MM.1S (cell line): Measurements from ENCODE around the gene TXNIP.

Experiments used
- DNase-seq: peaks from one replicate; pipeline ENCODE4 v3.0.0-alpha.2; 2015
- H2AFZ ChIP-seq: fragments of 300-600 bp; sonication (generic); 2 replicates; pipeline ENCODE4 v1.6.0; 2016; ENCODE audit warnings: antibody characterized with exemption, low read length
- H3F3A ChIP-seq: fragments of 300-600 bp; sonication (generic); 2 replicates; pipeline ENCODE4 v1.6.1; 2016; ENCODE audit warnings: mild to moderate bottlenecking, antibody characterized with exemption, low read length, moderate library complexity, mixed read lengths; ENCODE audit not compliant: insufficient read depth
- H3K27ac ChIP-seq: fragments of 300-600 bp; sonication (generic); 2 replicates; pipeline ENCODE4 v1.5.1; 2016; ENCODE audit warnings: mild to moderate bottlenecking, low read length
- H3K27me3 ChIP-seq: fragments of 300-600 bp; sonication (generic); replicated peaks from 2 replicates; pipeline ENCODE4 v1.6.0; 2016; ENCODE audit warnings: low read length; ENCODE audit not compliant: insufficient read depth
- H3K36me3 ChIP-seq: fragments of 300-600 bp; sonication (generic); replicated peaks from 2 replicates; pipeline ENCODE4 v1.6.1; 2016; ENCODE audit warnings: mild to moderate bottlenecking, low read length, mixed read lengths; ENCODE audit not compliant: insufficient read depth
- H3K4me1 ChIP-seq: fragments of 300-600 bp; sonication (generic); 2 replicates; pipeline ENCODE4 v1.6.1; 2016; ENCODE audit warnings: low read length, mixed read lengths
- H3K4me2 ChIP-seq: fragments of 300-600 bp; sonication (generic); 2 replicates; pipeline ENCODE4 v1.6.0; 2016; ENCODE audit warnings: low read depth, low read length
- H3K4me3 ChIP-seq: fragments of 300-600 bp; sonication (generic); 2 replicates; pipeline ENCODE4 v1.5.1; 2016; ENCODE audit warnings: low read length, mixed read lengths
- H3K79me2 ChIP-seq: fragments of 300-600 bp; sonication (generic); 2 replicates; pipeline ENCODE4 v1.6.1; 2016; ENCODE audit warnings: mixed run types, low read length, mixed read lengths
- H3K9ac ChIP-seq: fragments of 300-600 bp; sonication (generic); 2 replicates; pipeline ENCODE4 v1.6.1; 2016; ENCODE audit warnings: low read length, mixed read lengths
- H3K9me2 ChIP-seq: fragments of 300-600 bp; sonication (generic); replicated peaks from 2 replicates; pipeline ENCODE4 v1.6.1; 2016; ENCODE audit warnings: mild to moderate bottlenecking, low read length, mixed read lengths; ENCODE audit not compliant: insufficient read depth
- H3K9me3 ChIP-seq: fragments of 300-600 bp; sonication (generic); replicated peaks from 2 replicates; pipeline ENCODE4 v1.6.1; 2016; ENCODE audit warnings: mild to moderate bottlenecking, low read length, mixed read lengths; ENCODE audit not compliant: insufficient read depth
- H4K20me1 ChIP-seq: fragments of 300-600 bp; sonication (generic); 2 replicates; pipeline ENCODE4 v1.6.1; 2016; ENCODE audit warnings: mild to moderate bottlenecking, low read length, moderate library complexity, mixed read lengths; ENCODE audit not compliant: insufficient read depth
- EZH2 ChIP-seq: fragments of 300-600 bp; sonication (generic); optimal IDR thresholded peaks from 2 replicates; pipeline ENCODE3; 2017; ENCODE audit warnings: low read depth, mild to moderate bottlenecking, antibody characterized with exemption, low read length, mixed read lengths
- EZH2phosphoT487 ChIP-seq: fragments of 300-600 bp; sonication (generic); IDR thresholded peaks from 2 replicates; pipeline ENCODE4 v1.6.1; 2018; ENCODE audit warnings: antibody characterized with exemption, low read length
- TF ChIP-seq, protein P1 (sequence below): fragments of 300-600 bp; sonication (generic); IDR thresholded peaks from 2 replicates; pipeline ENCODE4 v1.5.1; 2016; ENCODE audit warnings: antibody characterized with exemption, low read length, mixed read lengths

The TXNIP gene

DNA sequence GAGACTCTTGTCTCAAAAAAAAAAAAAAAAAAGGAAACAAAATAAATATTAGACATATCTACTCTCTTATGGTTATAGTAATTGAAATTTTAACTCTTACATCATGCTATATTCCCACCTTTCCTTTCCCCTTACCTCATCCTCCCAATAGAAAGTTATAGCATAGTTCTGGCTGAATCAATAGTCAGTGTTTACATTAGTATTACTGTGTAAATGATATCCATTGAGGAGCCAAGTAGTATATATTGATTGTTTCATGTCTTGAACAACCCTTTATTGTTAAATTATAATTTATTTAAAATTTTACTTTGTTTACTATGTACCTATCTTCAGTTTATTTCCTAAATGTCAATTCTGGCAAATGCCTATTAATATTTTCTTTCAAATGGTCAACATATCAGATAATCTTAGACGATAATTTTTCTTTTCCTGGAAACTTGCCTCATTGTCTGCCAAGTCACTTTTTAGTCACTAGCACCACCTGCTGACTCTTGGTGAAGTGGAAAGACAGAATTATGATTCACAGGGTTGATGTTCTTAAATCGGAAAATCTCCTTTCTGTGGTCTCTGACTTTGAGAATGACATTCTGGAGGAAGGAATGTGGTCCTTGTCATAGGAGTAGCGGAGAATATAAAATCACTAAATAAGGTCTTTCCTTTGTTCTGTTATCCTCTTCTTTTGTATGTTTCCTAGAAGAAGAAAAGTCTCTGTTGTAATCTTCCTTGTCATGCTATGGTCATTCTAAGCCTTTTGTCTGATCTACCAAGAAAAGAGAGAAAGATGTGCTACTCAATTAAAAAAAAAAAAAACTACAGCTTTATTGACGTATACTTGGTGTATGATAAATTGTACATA lies 16.6 kb upstream of the TXNIP start:
- H3K9ac ChIP-seq: no peak overlapping the region
- H3K9me2 ChIP-seq: no peaks in the 10 kb centered on the region
- H3K79me2 ChIP-seq: no peaks in the 10 kb centered on the region
- H3K36me3 ChIP-seq: no peaks in the 10 kb centered on the region
- no peaks in the 10 kb centered on the region for H3F3A ChIP-seq
- H2AFZ ChIP-seq: no peak overlapping the region
- no peaks in the 10 kb centered on the region for H4K20me1 ChIP-seq
- H3K9me3 ChIP-seq: no peaks in the 10 kb centered on the region
- TF ChIP-seq EZH2phosphoT487: no peak
- TF ChIP-seq, protein P1, sequence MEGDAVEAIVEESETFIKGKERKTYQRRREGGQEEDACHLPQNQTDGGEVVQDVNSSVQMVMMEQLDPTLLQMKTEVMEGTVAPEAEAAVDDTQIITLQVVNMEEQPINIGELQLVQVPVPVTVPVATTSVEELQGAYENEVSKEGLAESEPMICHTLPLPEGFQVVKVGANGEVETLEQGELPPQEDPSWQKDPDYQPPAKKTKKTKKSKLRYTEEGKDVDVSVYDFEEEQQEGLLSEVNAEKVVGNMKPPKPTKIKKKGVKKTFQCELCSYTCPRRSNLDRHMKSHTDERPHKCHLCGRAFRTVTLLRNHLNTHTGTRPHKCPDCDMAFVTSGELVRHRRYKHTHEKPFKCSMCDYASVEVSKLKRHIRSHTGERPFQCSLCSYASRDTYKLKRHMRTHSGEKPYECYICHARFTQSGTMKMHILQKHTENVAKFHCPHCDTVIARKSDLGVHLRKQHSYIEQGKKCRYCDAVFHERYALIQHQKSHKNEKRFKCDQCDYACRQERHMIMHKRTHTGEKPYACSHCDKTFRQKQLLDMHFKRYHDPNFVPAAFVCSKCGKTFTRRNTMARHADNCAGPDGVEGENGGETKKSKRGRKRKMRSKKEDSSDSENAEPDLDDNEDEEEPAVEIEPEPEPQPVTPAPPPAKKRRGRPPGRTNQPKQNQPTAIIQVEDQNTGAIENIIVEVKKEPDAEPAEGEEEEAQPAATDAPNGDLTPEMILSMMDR: peak; percentile 95
- no peak overlapping the region for H3K27ac ChIP-seq
- H3K27me3 ChIP-seq: no peaks in the 10 kb centered on the region; the same call in 1 of the 2 replicates
- no peak overlapping the region for H3K4me3 ChIP-seq
- 0 out of 2 replicates have a peak, but pooled peaks cover 3% of the 10 kb centered on the region for H3K4me1 ChIP-seq
- no peak overlapping the region for H3K4me2 ChIP-seq
- DNase-seq: peak; percentile 81

DNA sequence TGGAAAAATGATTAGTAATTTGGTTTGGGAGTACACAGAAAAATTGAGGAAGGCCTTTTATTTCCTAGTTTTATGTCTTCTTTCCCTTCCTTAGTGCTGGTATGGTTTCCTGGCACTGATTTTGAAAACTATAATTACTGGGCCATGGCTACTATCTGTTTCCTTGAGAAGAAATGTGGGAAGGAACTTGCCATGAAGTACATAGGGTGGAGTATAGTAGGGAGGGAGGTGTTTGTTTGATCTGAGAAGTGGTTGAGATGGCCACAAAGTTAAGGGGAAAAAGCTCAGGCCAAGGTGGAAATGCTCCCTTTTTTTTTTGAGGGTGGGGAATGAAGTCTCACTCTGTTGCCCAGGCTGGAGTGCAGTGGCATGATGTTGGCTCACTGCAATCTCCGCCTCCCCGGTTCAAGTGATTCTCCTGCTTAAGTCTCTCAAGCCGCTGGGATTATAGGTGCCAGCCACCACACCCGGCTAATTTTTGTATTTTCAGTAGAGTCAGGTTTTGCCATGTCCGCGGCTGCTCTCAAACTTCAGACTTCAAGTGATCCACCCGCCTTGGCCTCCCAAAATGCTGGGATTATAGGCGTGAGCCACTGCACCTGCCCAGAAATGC lies 13.9 kb upstream of the TXNIP start:
- H3K4me2 ChIP-seq: no peak overlapping the region
- H4K20me1 ChIP-seq: no peaks in the 10 kb centered on the region
- H3F3A ChIP-seq: no peaks in the 10 kb centered on the region
- peaks cover 9% of the 10 kb centered on the region; the same call in 1 of the 2 replicates for H3K4me1 ChIP-seq
- no peaks in the 10 kb centered on the region for H3K9me2 ChIP-seq
- no peaks in the 10 kb centered on the region for H3K36me3 ChIP-seq
- no peaks in the 10 kb centered on the region for H3K79me2 ChIP-seq
- H2AFZ ChIP-seq: no peak overlapping the region
- no peaks in the 10 kb centered on the region for H3K9me3 ChIP-seq
- DNase-seq: no peak
- TF ChIP-seq, protein P1: no peak
- TF ChIP-seq EZH2 (no peak), EZH2phosphoT487 (no peak)
- H3K4me3 ChIP-seq: no peak overlapping the region
- no peak overlapping the region for H3K9ac ChIP-seq
- H3K27ac ChIP-seq: no peak overlapping the region
- H3K27me3 ChIP-seq: no peaks in the 10 kb centered on the region

DNA sequence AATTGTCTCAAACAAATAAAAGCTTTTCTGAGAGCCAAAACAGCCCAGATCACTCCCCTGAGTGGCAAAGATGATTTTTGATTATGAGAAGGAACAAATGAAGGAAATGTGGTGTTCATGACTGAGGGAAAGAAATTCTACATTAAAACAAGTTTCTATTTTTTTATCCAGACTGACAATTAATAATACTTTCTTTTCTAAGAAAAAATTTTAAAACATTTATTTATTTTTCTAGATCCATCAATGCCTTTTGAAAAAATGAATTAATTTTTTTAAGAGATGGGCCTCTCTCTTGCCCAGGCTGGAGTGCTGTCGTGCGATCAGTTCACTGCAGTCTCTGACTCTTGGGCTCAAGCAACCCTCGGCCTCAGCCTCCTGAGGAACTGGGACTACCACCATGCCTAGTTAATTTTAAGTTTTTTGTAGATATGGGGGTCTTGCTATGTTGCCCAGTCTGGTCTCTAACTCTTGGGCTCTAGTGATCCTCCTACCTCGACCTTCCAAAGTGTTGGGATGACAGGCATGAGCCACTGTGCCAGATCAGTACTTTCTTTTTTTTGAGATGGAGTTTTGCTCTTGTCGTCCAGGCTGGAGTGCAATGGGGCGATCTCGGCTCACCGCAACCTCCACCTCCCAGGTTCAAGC lies 11.2 kb upstream of the TXNIP start:
- Histone ChIP-seq H3F3A (no peaks in the 10 kb centered on the region), H3K4me1 (peaks cover 6% of the 10 kb centered on the region; the same call in 1 of the 2 replicates), H3K9ac (no peak overlapping the region), H3K27ac (no peak overlapping the region), H3K79me2 (no peaks in the 10 kb centered on the region), H3K27me3 (no peaks in the 10 kb centered on the region), H3K4me3 (no peak overlapping the region), H2AFZ (peak overlapping the region; percentile 13), H3K36me3 (no peaks in the 10 kb centered on the region), H3K9me2 (no peaks in the 10 kb centered on the region), H3K9me3 (no peaks in the 10 kb centered on the region), H4K20me1 (no peaks in the 10 kb centered on the region), H3K4me2 (no peak overlapping the region)
- TF ChIP-seq EZH2: no peak
- no peak for TF ChIP-seq EZH2phosphoT487
- TF ChIP-seq, protein P1: no peak
- DNase-seq: no peak
